Transverse colon (tissue), 4 donors: Measurements from ENCODE around the gene HECTD4. TPM values are rescaled to one million over a fixed set of nuclear protein-coding genes. Genes with fewer than 3 reads are reported as not detected.
A peak's percentile ranks its signal among the peaks of the same experiment; 100 is the strongest.

Source experiments
- DNase-seq: peaks from one replicate; pipeline ENCODE4 v3.0.0-alpha.2; 2019
- H3K27ac ChIP-seq, 4 donors: fragments of 200-600 bp; sonication (generic); 2 replicates each; pipeline ENCODE4 v1.5.1; 2016 to 2018; ENCODE audit warnings: inconsistent platforms in 4 of 4
- H3K27me3 ChIP-seq: fragments of 200-600 bp; sonication (generic); 2 replicates; pipeline ENCODE4 v1.5.1; 2017; ENCODE audit warnings: inconsistent platforms
- H3K36me3 ChIP-seq, 4 donors: fragments of 200-600 bp; sonication (generic); 2 replicates each; pipeline ENCODE4 v1.5.1; 2017 to 2019; ENCODE audit warnings: inconsistent platforms in 4 of 4
- H3K4me1 ChIP-seq, 4 donors: fragments of 200-600 bp; sonication (generic); 2 replicates each; pipeline ENCODE4 v1.5.1; 2017 to 2020; ENCODE audit warnings: inconsistent platforms in 4 of 4
- H3K4me3 ChIP-seq, 4 donors: fragments of 200-600 bp; sonication (generic); 1 replicate in 1 of 4; 2 replicates in 3 of 4; pipeline versions ENCODE4 v1.5.1 to v1.6.1; 2017 to 2019; ENCODE audit warnings: inconsistent platforms in 4 of 4
- H3K9me3 ChIP-seq, 2 donors: fragments of 200-600 bp; sonication (generic); 2 replicates each; pipeline ENCODE4 v1.5.1; 2017 to 2019; ENCODE audit warnings: inconsistent platforms in 2 of 2
- EP300 ChIP-seq: sonication (generic); formaldehyde crosslinking; IDR thresholded peaks from one replicate; pipeline ENCODE4 v1.6.1; 2017; ENCODE audit warnings: antibody characterized with exemption, low read depth
- POLR2A ChIP-seq: fragments of 450-650 bp; IDR thresholded peaks from one replicate; pipeline ENCODE4 v1.6.1; 2016; ENCODE audit warnings: antibody characterized with exemption, mild to moderate bottlenecking, moderate library complexity
- POLR2AphosphoS5 ChIP-seq, 3 donors: sonication (generic); formaldehyde crosslinking; IDR thresholded peaks; one replicate each; pipeline ENCODE4 v1.6.1; 2016; ENCODE audit warnings: antibody characterized with exemption in 3 of 3
- WGBS, 2 donors: methylation state at CpG; one replicate each; pipeline ENCODE4 v1.1.5; 2018; ENCODE audit warnings: low coverage in 1 of 2; 5-methylcytosine and 5-hydroxymethylcytosine counted together
- in situ Hi-C, 4 donors: fragments of 200-750 bp; cut with MboI; loops; one replicate each; pipeline versions ENCODE4 v1.15.0 to v1.15.1; 2017; ENCODE audit warnings: low sequenced_read_pairs in 3 of 4, low pct_ligation_motif_present in 1 of 4, low pct_unique_long_range_greater_than_20kb in 1 of 4
- intact Hi-C: fragments of 100-400 bp; cut with DNase I; formaldehyde crosslinking; loops from one replicate; pipeline ENCODE4 v1.15.1; 2023; ENCODE audit warnings: low total_unique reads
- total RNA-seq, 4 donors: library from RNA; depleted of rRNA; stranded (reverse); fragments of >200 nt; gene quantifications; one replicate each; pipeline ENCODE4 v1.1.0, GENCODE V29; 2016
- TF ChIP-seq, protein P1 (sequence below), 5 experiments: fragments of 200-600 bp in 3 of 5; fragments of 450-650 bp in 2 of 5; sonication (generic) in 3 of 5; IDR thresholded peaks; 1 replicate in 2 of 5; 2 replicates in 3 of 5; pipeline ENCODE4 v1.5.1; 2016 to 2017; ENCODE audit warnings: antibody characterized with exemption in 5 of 5, inconsistent platforms in 3 of 5, mild to moderate bottlenecking in 2 of 5, moderate library complexity in 1 of 5

The HECTD4 gene
- total RNA-seq, 4 donors from 2014 or later: 52.6 to 171 (median 121) TPM

DNA sequence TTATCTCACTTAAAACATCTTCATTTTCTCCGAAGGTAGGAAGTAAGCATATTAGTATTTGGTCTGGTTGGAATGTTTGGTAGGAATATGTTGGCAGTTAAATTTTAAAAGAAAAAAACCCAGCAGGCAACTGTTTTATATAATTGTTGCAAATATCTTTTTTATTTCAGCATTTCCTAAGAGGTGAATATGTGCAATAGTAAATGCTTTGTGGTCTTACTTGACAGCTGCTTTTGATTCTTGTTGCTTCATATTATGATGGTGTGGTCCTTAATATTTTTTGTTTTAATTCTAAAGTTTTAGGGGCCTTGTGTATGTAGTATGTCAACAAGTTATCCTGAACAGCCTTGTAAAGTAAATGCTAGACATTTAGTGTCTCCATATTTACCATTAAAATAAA lies 250.5 kb downstream of the HECTD4 start:
- in situ Hi-C loops (no loop called here), intact Hi-C loops (no loop called here)
- H3K27ac ChIP-seq: peak overlapping the region; percentile 80 to 97 (median 93)
- 67 to 70% methylated on average over 1 of the region's 1 CpG for WGBS, 2 donors
- H3K36me3 ChIP-seq: peaks cover 0 to 31% (median 8%) of the 10 kb centered on the region in 4 donors
- no peaks in the 10 kb centered on the region for H3K27me3 ChIP-seq
- peaks cover 18 to 54% (median 40%) of the 10 kb centered on the region in 4 donors for H3K4me1 ChIP-seq
- no peak for DNase-seq
- H3K9me3 ChIP-seq: no peaks in the 10 kb centered on the region
- no peak overlapping the region for H3K4me3 ChIP-seq
- no peak for TF ChIP-seq POLR2AphosphoS5 (IDR thresholded peaks at IDR 0.05)
- no peak for TF ChIP-seq POLR2A
- TF ChIP-seq, protein P1, sequence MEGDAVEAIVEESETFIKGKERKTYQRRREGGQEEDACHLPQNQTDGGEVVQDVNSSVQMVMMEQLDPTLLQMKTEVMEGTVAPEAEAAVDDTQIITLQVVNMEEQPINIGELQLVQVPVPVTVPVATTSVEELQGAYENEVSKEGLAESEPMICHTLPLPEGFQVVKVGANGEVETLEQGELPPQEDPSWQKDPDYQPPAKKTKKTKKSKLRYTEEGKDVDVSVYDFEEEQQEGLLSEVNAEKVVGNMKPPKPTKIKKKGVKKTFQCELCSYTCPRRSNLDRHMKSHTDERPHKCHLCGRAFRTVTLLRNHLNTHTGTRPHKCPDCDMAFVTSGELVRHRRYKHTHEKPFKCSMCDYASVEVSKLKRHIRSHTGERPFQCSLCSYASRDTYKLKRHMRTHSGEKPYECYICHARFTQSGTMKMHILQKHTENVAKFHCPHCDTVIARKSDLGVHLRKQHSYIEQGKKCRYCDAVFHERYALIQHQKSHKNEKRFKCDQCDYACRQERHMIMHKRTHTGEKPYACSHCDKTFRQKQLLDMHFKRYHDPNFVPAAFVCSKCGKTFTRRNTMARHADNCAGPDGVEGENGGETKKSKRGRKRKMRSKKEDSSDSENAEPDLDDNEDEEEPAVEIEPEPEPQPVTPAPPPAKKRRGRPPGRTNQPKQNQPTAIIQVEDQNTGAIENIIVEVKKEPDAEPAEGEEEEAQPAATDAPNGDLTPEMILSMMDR (IDR thresholded peaks at IDR 0.05): no peak
- TF ChIP-seq EP300: no peak

DNA sequence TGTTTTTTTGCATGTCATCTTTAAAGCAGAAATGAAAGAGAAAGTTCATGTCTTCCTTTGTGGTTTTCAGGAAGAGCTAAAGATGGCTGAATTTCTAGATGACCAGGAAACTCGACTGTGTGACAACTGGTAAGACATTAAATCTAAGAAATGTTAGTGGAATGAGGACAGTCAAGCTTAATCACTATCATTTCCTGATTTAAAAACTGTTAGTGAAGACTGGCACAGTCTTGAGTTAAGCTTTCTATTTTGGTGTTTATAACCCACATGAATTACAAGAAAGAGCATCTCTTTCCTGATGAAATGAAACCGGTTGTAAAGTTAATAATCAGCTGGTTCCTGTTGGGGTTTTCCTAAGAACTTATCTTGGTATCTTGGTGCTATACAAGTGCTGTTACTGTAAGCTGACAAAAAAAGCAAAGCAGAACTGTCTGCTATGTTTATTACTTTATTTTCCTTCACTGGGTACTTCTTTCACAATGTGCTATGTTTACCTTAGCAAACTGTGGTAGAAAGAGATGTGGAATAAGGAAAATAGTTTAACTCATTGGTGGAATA lies 251.7 kb downstream of the HECTD4 start:
- H3K36me3 ChIP-seq: peaks cover 0 to 20% (median 2%) of the 10 kb centered on the region in 4 donors
- DNase-seq: no peak
- in situ Hi-C loops (no loop called here), intact Hi-C loops (no loop called here)
- H3K4me1 ChIP-seq: peaks cover 22 to 60% (median 47%) of the 10 kb centered on the region in 4 donors
- H3K27ac ChIP-seq: peak overlapping the region; percentile 80 to 97 (median 93)
- TF ChIP-seq EP300: no peak
- TF ChIP-seq, protein P1 (IDR thresholded peaks at IDR 0.05): no peak
- no peak for TF ChIP-seq POLR2AphosphoS5 (IDR thresholded peaks at IDR 0.05)
- no peak for TF ChIP-seq POLR2A
- no peaks in the 10 kb centered on the region for H3K27me3 ChIP-seq
- H3K4me3 ChIP-seq: peak overlapping the region in 2 of 4 donors; percentile 2 to 32
- WGBS, 2 donors: 2 to 11% methylated on average over 1 to 2 of the region's 2 CpGs
- no peaks in the 10 kb centered on the region for H3K9me3 ChIP-seq

DNA sequence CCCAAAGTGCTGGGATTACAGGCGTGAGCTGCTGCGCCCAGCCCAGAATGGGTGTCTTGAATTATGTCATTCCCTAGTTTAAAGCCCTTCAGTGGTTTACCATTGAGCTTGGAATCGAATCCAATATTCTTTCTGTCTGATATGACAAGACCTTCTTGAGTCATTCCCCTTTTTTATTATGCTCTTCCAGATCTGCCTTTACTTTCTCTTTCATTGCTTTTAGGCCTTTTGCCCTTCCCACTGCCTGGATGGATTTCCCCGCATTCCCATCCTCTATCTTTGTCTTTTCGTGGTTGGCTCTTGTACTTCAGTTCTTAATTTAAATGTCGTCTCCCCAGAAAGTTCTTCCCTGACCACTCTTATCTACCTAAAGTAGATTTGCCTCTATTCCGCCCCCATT lies 255.3 kb downstream of the HECTD4 start:
- no peak for DNase-seq
- no peaks in the 10 kb centered on the region for H3K27me3 ChIP-seq
- in situ Hi-C loops: no loop called here
- TF ChIP-seq EP300: no peak
- no peak for TF ChIP-seq POLR2AphosphoS5 (IDR thresholded peaks at IDR 0.05)
- TF ChIP-seq, protein P1 (IDR thresholded peaks at IDR 0.05): no peak
- no peak for TF ChIP-seq POLR2A
- intact Hi-C loops: no loop called here
- H3K4me3 ChIP-seq: peak overlapping the region in 2 of 4 donors; percentile 78
- peaks cover 30 to 83% (median 52%) of the 10 kb centered on the region in 4 donors for H3K4me1 ChIP-seq
- peak overlapping the region; percentile 92 to 97 (median 95) for H3K27ac ChIP-seq
- H3K36me3 ChIP-seq: peaks cover 0 to 7% (median 0%) of the 10 kb centered on the region in 4 donors
- H3K9me3 ChIP-seq: no peaks in the 10 kb centered on the region
- 71 to 77% methylated on average over 5 to 7 of the region's 7 CpGs for WGBS, 2 donors

DNA sequence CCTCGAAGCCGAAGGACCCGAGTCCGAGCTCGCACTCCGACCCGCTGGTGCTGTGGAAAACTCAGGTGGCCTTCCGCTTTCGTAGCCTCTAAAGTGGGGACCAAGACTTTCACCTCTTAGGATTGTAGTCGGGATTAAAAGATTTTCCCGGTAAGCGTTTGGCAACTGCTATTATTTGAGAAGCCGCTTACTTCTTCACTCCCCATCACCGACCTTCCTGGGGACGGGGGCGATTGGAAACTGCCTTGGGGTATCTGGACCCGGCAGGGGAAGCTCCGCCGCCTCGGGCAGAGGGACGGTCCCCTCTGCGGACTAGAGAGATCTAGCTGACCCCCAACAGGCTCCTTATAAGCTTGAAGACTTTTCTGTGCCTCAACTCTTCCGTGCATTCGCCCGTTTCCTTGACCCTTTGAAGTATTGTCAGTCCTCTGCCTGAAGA lies 256.2 kb downstream of the HECTD4 start:
- H3K9me3 ChIP-seq: no peaks in the 10 kb centered on the region
- WGBS, 2 donors: 3% methylated on average over 14 of the region's 25 CpGs; no CpG with 5 or more reads in 1 of the 2 donors
- H3K4me1 ChIP-seq: peaks cover 30 to 76% (median 46%) of the 10 kb centered on the region in 4 donors
- H3K36me3 ChIP-seq: peaks cover 0 to under 1% (median 0%) of the 10 kb centered on the region in 4 donors
- intact Hi-C loops (no loop called here), in situ Hi-C loops (no loop called here)
- H3K4me3 ChIP-seq: peak overlapping the region; percentile 71 to 94 (median 78)
- H3K27ac ChIP-seq: peak overlapping the region; percentile 92 to 97 (median 95)
- TF ChIP-seq POLR2AphosphoS5 (IDR thresholded peaks at IDR 0.05) (no peak), EP300 (no peak), POLR2A (no peak)
- TF ChIP-seq, protein P1 (IDR thresholded peaks at IDR 0.05): no peak
- DNase-seq: no peak
- H3K27me3 ChIP-seq: no peaks in the 10 kb centered on the region
